Panc1 (cell line): ENCODE measurements around the gene ACAD9. TPM values are rescaled to one million over a fixed set of nuclear protein-coding genes. Genes with fewer than 3 reads are reported as not detected.

ENCODE experiments used
- ATAC-seq: fragments of 200-7000 bp; cut with Tn5 transposase; 2 replicates; pipeline ENCODE4 v1.9.1; 2020; ENCODE audit warnings: mild to moderate bottlenecking, moderate library complexity
- BruUV-seq: library from RNA; stranded (reverse); fragments of 400-500 nt; replicated peaks from 2 replicates; lab custom pipeline; 2021; lab: Mats Ljungman, UMichigan
- CTCF ChIA-PET: fragments of 300-600 bp; sonication (Branson Sonifier 250); formaldehyde crosslinking; loops from one replicate; lab custom pipeline; 2022; ENCODE audit warnings: antibody characterized with exemption; lab: Charles Lee
- POLR2A ChIA-PET: fragments of 300-600 bp; sonication (Branson Sonifier 250); formaldehyde crosslinking; loops from one replicate; lab custom pipeline; 2022; ENCODE audit warnings: antibody characterized with exemption; lab: Charles Lee
- DNase-seq: peaks from one replicate; pipeline ENCODE4 v3.0.0-alpha.2; 2010; ENCODE audit warnings: low read depth, low spot score
- H3K27ac ChIP-seq: 2 replicates; pipeline ENCODE4 v1.5.1; 2011; ENCODE audit warnings: mild to moderate bottlenecking, low read length, inconsistent platforms
- H3K27me3 ChIP-seq: fragments of 200-500 bp; sonication (Bioruptor generic); 2 replicates; pipeline ENCODE4 v1.6.0; 2014; ENCODE audit warnings: low read length, inconsistent platforms; ENCODE audit not compliant: control insufficient read depth, insufficient read depth
- H3K36me3 ChIP-seq: fragments of 200-500 bp; sonication (Bioruptor generic); 2 replicates; pipeline ENCODE4 v1.5.1; 2014; ENCODE audit warnings: inconsistent platforms, mild to moderate bottlenecking, low read length, moderate library complexity; ENCODE audit not compliant: control insufficient read depth, insufficient read depth
- H3K4me1 ChIP-seq: 2 replicates; pipeline ENCODE4 v1.5.1; 2011; ENCODE audit warnings: inconsistent platforms, mild to moderate bottlenecking, low read length, moderate library complexity; ENCODE audit not compliant: control insufficient read depth, insufficient read depth
- H3K4me3 ChIP-seq, 2 experiments: 2 replicates each; pipeline ENCODE4 v1.5.1; 2011 to 2012; ENCODE audit warnings: low read depth in 2 of 2, low read length in 2 of 2, mild to moderate bottlenecking in 2 of 2, inconsistent platforms in 1 of 2, moderate library complexity in 1 of 2
- H3K9me3 ChIP-seq: fragments of 200-500 bp; sonication (Bioruptor generic); 2 replicates; pipeline ENCODE4 v1.5.1; 2014; ENCODE audit warnings: low read depth, mild to moderate bottlenecking, inconsistent platforms, low read length, moderate library complexity; ENCODE audit not compliant: control insufficient read depth, insufficient read depth
- POLR2AphosphoS5 ChIP-seq: IDR thresholded peaks from 2 replicates; pipeline ENCODE4 v1.6.1; 2012; ENCODE audit warnings: mild to moderate bottlenecking, low read depth, low read length, moderate library complexity
- SIN3A ChIP-seq: IDR thresholded peaks from 2 replicates; pipeline ENCODE4 v1.6.1; 2012; ENCODE audit warnings: low read depth, mild to moderate bottlenecking, low read length, moderate library complexity, borderline replicate concordance; ENCODE audit not compliant: insufficient read depth
- TCF7L2 ChIP-seq: IDR thresholded peaks from 2 replicates; pipeline ENCODE4 v1.6.1; 2011; ENCODE audit warnings: mild to moderate bottlenecking, low read depth, low read length, inconsistent platforms
- in situ Hi-C: cut with HindIII; loops from 2 replicates; pipeline ENCODE4 v1.10.0; 2016; ENCODE audit warnings: low sequenced_read_pairs, low pct_unique_long_range_greater_than_20kb
- intact Hi-C: fragments of 100-400 bp; cut with micrococcal nuclease; formaldehyde crosslinking; loops from one replicate; pipeline ENCODE4 v1.10.0; 2022; ENCODE audit not compliant: unreplicated experiment
- total RNA-seq: library from RNA; stranded (reverse); gene quantifications from one replicate; pipeline ENCODE4 v1.2.1, GENCODE V29; 2021; ENCODE audit not compliant: unreplicated experiment
- TF ChIP-seq, protein P1 (sequence below), 2 experiments: IDR thresholded peaks; 2 replicates each; pipeline ENCODE4 v1.6.1; 2011 to 2012; ENCODE audit warnings: low read depth in 2 of 2, control low read depth in 1 of 2, low read length in 1 of 2, mild to moderate bottlenecking in 1 of 2, moderate library complexity in 1 of 2; ENCODE audit not compliant: insufficient read depth in 1 of 2
- TF ChIP-seq, protein P2 (sequence below): fragments of 450-650 bp; IDR thresholded peaks from 2 replicates; pipeline ENCODE4 v1.5.1; 2017; ENCODE audit warnings: mild to moderate bottlenecking

The ACAD9 gene
- total RNA-seq, 1 experiment from 2014 or later, result 70.9 TPM

DNA sequence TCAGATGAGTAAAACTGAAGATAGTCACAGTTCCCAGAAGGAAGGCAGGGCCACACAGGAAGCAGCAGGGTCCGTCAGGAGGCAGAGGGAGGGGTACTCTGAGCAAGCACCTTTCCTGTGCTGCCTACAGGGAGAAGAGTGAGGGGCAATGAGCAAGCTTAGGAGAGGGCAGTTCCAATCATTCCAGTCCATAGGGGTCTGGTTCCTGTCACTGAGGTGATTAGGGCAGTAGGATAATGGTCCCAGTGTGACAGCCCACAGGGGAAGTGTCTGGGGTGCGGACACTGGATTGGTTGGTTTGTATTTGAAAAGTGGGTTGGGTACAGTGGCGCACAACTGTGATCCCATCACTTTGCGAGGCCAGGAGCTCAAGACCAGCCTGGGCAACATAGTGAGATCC, 7.1 kb upstream of the ACAD9 start:
- CTCF ChIA-PET, result no interaction called here
- no peak overlapping the region for H3K4me3 ChIP-seq
- in situ Hi-C loops, result no loop called here
- intact Hi-C loops, result no loop called here
- no peaks in the 10 kb centered on the region for H3K36me3 ChIP-seq
- H3K4me1 ChIP-seq, result peaks cover 6% of the 10 kb centered on the region
- no peaks in the 10 kb centered on the region for H3K9me3 ChIP-seq
- no peaks in the 10 kb centered on the region for H3K27me3 ChIP-seq
- POLR2A ChIA-PET, result interaction anchor here (0.5 kb wide), 1 partner anchor 55 kb away, joined by 8 read pairs; no protein-coding TSS in a partner anchor
- no peak overlapping the region for H3K27ac ChIP-seq
- BruUV-seq, result no TSS peak
- DNase-seq (no peak), ATAC-seq (no peak)
- TF ChIP-seq, protein P1, sequence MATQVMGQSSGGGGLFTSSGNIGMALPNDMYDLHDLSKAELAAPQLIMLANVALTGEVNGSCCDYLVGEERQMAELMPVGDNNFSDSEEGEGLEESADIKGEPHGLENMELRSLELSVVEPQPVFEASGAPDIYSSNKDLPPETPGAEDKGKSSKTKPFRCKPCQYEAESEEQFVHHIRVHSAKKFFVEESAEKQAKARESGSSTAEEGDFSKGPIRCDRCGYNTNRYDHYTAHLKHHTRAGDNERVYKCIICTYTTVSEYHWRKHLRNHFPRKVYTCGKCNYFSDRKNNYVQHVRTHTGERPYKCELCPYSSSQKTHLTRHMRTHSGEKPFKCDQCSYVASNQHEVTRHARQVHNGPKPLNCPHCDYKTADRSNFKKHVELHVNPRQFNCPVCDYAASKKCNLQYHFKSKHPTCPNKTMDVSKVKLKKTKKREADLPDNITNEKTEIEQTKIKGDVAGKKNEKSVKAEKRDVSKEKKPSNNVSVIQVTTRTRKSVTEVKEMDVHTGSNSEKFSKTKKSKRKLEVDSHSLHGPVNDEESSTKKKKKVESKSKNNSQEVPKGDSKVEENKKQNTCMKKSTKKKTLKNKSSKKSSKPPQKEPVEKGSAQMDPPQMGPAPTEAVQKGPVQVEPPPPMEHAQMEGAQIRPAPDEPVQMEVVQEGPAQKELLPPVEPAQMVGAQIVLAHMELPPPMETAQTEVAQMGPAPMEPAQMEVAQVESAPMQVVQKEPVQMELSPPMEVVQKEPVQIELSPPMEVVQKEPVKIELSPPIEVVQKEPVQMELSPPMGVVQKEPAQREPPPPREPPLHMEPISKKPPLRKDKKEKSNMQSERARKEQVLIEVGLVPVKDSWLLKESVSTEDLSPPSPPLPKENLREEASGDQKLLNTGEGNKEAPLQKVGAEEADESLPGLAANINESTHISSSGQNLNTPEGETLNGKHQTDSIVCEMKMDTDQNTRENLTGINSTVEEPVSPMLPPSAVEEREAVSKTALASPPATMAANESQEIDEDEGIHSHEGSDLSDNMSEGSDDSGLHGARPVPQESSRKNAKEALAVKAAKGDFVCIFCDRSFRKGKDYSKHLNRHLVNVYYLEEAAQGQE (IDR thresholded peaks at IDR 0.05; ENCODE audit: insufficient read depth in 1 of 2, low read depth in 2 of 2, low read length in 1 of 2), result no peak
- TF ChIP-seq SIN3A (no peak), TCF7L2 (no peak), POLR2AphosphoS5 (no peak)
- TF ChIP-seq, protein P2, sequence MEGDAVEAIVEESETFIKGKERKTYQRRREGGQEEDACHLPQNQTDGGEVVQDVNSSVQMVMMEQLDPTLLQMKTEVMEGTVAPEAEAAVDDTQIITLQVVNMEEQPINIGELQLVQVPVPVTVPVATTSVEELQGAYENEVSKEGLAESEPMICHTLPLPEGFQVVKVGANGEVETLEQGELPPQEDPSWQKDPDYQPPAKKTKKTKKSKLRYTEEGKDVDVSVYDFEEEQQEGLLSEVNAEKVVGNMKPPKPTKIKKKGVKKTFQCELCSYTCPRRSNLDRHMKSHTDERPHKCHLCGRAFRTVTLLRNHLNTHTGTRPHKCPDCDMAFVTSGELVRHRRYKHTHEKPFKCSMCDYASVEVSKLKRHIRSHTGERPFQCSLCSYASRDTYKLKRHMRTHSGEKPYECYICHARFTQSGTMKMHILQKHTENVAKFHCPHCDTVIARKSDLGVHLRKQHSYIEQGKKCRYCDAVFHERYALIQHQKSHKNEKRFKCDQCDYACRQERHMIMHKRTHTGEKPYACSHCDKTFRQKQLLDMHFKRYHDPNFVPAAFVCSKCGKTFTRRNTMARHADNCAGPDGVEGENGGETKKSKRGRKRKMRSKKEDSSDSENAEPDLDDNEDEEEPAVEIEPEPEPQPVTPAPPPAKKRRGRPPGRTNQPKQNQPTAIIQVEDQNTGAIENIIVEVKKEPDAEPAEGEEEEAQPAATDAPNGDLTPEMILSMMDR, result no peak

DNA sequence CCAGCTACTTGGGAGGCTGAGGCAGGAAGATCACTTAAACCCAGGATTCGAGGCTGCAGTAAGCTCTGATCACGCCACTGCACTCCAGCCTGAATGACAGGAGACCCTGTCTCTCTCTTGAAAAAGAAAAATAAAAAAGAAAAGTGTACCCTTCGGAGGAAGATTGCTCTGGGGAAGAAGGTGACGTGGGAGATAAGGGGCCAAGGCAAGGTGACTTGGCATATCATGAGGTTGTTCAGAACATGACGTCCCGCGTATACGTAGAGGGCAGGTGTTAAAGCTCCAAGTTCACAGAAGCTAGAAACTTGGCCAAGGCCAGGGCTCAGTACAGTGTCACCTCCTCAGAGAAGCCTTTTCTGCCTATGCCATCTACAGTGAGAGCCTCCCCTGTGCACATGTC, 6.7 kb upstream of the ACAD9 start:
- no peak overlapping the region for H3K4me3 ChIP-seq
- no peaks in the 10 kb centered on the region for H3K27me3 ChIP-seq
- intact Hi-C loops, result no loop called here
- no peak overlapping the region for H3K27ac ChIP-seq
- no peaks in the 10 kb centered on the region for H3K36me3 ChIP-seq
- ChIA-PET CTCF (no interaction called here), POLR2A (no interaction called here)
- no TSS peak for BruUV-seq
- no peaks in the 10 kb centered on the region for H3K9me3 ChIP-seq
- ATAC-seq, result no peak
- TF ChIP-seq, protein P1 (IDR thresholded peaks at IDR 0.05; ENCODE audit: insufficient read depth in 1 of 2, low read depth in 2 of 2, low read length in 1 of 2), result no peak
- TF ChIP-seq, protein P2, result no peak
- no peak for TF ChIP-seq TCF7L2
- no peak for TF ChIP-seq POLR2AphosphoS5
- no peak for TF ChIP-seq SIN3A
- in situ Hi-C loops, result no loop called here
- H3K4me1 ChIP-seq, result peaks cover 6% of the 10 kb centered on the region
- no peak for DNase-seq
